Panc1 (cell line): ENCODE data around the gene MAP2K1. TPM values are rescaled to one million over a fixed set of nuclear protein-coding genes. Genes with fewer than 3 reads are reported as not detected.

Experiments used
- ATAC-seq: fragments of 200-7000 bp; cut with Tn5 transposase; 2 replicates; pipeline ENCODE4 v1.9.1; 2020; ENCODE audit warnings: mild to moderate bottlenecking, moderate library complexity
- BruUV-seq: library from RNA; stranded (reverse); fragments of 400-500 nt; replicated peaks from 2 replicates; lab custom pipeline; 2021; lab: Mats Ljungman, UMichigan
- CTCF ChIA-PET: fragments of 300-600 bp; sonication (Branson Sonifier 250); formaldehyde crosslinking; loops from one replicate; lab custom pipeline; 2022; ENCODE audit warnings: antibody characterized with exemption; lab: Charles Lee
- POLR2A ChIA-PET: fragments of 300-600 bp; sonication (Branson Sonifier 250); formaldehyde crosslinking; loops from one replicate; lab custom pipeline; 2022; ENCODE audit warnings: antibody characterized with exemption; lab: Charles Lee
- DNase-seq: peaks from one replicate; pipeline ENCODE4 v3.0.0-alpha.2; 2010; ENCODE audit warnings: low read depth, low spot score
- H3K27ac ChIP-seq: 2 replicates; pipeline ENCODE4 v1.5.1; 2011; ENCODE audit warnings: mild to moderate bottlenecking, low read length, inconsistent platforms
- H3K27me3 ChIP-seq: fragments of 200-500 bp; sonication (Bioruptor generic); 2 replicates; pipeline ENCODE4 v1.6.0; 2014; ENCODE audit warnings: low read length, inconsistent platforms; ENCODE audit not compliant: control insufficient read depth, insufficient read depth
- H3K36me3 ChIP-seq: fragments of 200-500 bp; sonication (Bioruptor generic); 2 replicates; pipeline ENCODE4 v1.5.1; 2014; ENCODE audit warnings: inconsistent platforms, mild to moderate bottlenecking, low read length, moderate library complexity; ENCODE audit not compliant: control insufficient read depth, insufficient read depth
- H3K4me1 ChIP-seq: 2 replicates; pipeline ENCODE4 v1.5.1; 2011; ENCODE audit warnings: inconsistent platforms, mild to moderate bottlenecking, low read length, moderate library complexity; ENCODE audit not compliant: control insufficient read depth, insufficient read depth
- H3K4me3 ChIP-seq, 2 experiments: 2 replicates each; pipeline ENCODE4 v1.5.1; 2011 to 2012; ENCODE audit warnings: low read depth in 2 of 2, low read length in 2 of 2, mild to moderate bottlenecking in 2 of 2, inconsistent platforms in 1 of 2, moderate library complexity in 1 of 2
- H3K9me3 ChIP-seq: fragments of 200-500 bp; sonication (Bioruptor generic); 2 replicates; pipeline ENCODE4 v1.5.1; 2014; ENCODE audit warnings: low read depth, mild to moderate bottlenecking, inconsistent platforms, low read length, moderate library complexity; ENCODE audit not compliant: control insufficient read depth, insufficient read depth
- POLR2AphosphoS5 ChIP-seq: IDR thresholded peaks from 2 replicates; pipeline ENCODE4 v1.6.1; 2012; ENCODE audit warnings: mild to moderate bottlenecking, low read depth, low read length, moderate library complexity
- SIN3A ChIP-seq: IDR thresholded peaks from 2 replicates; pipeline ENCODE4 v1.6.1; 2012; ENCODE audit warnings: low read depth, mild to moderate bottlenecking, low read length, moderate library complexity, borderline replicate concordance; ENCODE audit not compliant: insufficient read depth
- TCF7L2 ChIP-seq: IDR thresholded peaks from 2 replicates; pipeline ENCODE4 v1.6.1; 2011; ENCODE audit warnings: mild to moderate bottlenecking, low read depth, low read length, inconsistent platforms
- in situ Hi-C: cut with HindIII; loops from 2 replicates; pipeline ENCODE4 v1.10.0; 2016; ENCODE audit warnings: low sequenced_read_pairs, low pct_unique_long_range_greater_than_20kb
- intact Hi-C: fragments of 100-400 bp; cut with micrococcal nuclease; formaldehyde crosslinking; loops from one replicate; pipeline ENCODE4 v1.10.0; 2022; ENCODE audit not compliant: unreplicated experiment
- total RNA-seq: library from RNA; stranded (reverse); gene quantifications from one replicate; pipeline ENCODE4 v1.2.1, GENCODE V29; 2021; ENCODE audit not compliant: unreplicated experiment
- TF ChIP-seq, protein P1 (sequence below), 2 experiments: IDR thresholded peaks; 2 replicates each; pipeline ENCODE4 v1.6.1; 2011 to 2012; ENCODE audit warnings: low read depth in 2 of 2, control low read depth in 1 of 2, low read length in 1 of 2, mild to moderate bottlenecking in 1 of 2, moderate library complexity in 1 of 2; ENCODE audit not compliant: insufficient read depth in 1 of 2
- TF ChIP-seq, protein P2 (sequence below): fragments of 450-650 bp; IDR thresholded peaks from 2 replicates; pipeline ENCODE4 v1.5.1; 2017; ENCODE audit warnings: mild to moderate bottlenecking

The MAP2K1 gene
- total RNA-seq, 1 experiment from 2014 or later: 67.9 TPM

DNA sequence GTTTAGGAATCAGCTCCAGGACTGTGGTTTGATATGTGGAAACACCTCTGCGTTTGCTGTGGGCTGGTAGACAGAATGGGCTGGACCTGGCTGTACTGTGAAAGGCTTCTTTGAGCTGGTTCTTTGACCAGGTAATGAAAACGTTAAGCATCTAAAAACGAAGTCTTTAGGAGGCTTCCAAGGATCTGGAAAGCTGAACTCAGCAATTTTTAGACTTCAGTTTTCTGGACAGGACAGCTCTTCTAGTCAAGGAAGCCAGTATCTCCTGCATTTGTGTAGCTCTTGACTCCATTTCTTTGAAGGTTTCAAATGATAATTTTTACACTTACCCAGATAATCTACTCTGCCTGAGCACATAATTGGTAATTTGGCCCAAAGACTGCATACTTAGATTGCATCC, 25.5 kb downstream of the MAP2K1 start:
- no TSS peak for BruUV-seq
- ATAC-seq: no peak
- in situ Hi-C loops (no loop called here), intact Hi-C loops (no loop called here)
- Histone ChIP-seq H3K27me3 (no peaks in the 10 kb centered on the region), H3K27ac (no peak overlapping the region), H3K36me3 (no peaks in the 10 kb centered on the region), H3K4me3 (no peak overlapping the region), H3K4me1 (no peaks in the 10 kb centered on the region), H3K9me3 (peaks cover 6% of the 10 kb centered on the region; the same call in 1 of the 2 replicates)
- CTCF ChIA-PET: no interaction called here
- DNase-seq: no peak
- POLR2A ChIA-PET: no interaction called here
- no peak for TF ChIP-seq SIN3A
- TF ChIP-seq, protein P1, sequence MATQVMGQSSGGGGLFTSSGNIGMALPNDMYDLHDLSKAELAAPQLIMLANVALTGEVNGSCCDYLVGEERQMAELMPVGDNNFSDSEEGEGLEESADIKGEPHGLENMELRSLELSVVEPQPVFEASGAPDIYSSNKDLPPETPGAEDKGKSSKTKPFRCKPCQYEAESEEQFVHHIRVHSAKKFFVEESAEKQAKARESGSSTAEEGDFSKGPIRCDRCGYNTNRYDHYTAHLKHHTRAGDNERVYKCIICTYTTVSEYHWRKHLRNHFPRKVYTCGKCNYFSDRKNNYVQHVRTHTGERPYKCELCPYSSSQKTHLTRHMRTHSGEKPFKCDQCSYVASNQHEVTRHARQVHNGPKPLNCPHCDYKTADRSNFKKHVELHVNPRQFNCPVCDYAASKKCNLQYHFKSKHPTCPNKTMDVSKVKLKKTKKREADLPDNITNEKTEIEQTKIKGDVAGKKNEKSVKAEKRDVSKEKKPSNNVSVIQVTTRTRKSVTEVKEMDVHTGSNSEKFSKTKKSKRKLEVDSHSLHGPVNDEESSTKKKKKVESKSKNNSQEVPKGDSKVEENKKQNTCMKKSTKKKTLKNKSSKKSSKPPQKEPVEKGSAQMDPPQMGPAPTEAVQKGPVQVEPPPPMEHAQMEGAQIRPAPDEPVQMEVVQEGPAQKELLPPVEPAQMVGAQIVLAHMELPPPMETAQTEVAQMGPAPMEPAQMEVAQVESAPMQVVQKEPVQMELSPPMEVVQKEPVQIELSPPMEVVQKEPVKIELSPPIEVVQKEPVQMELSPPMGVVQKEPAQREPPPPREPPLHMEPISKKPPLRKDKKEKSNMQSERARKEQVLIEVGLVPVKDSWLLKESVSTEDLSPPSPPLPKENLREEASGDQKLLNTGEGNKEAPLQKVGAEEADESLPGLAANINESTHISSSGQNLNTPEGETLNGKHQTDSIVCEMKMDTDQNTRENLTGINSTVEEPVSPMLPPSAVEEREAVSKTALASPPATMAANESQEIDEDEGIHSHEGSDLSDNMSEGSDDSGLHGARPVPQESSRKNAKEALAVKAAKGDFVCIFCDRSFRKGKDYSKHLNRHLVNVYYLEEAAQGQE (IDR thresholded peaks at IDR 0.05; ENCODE audit: insufficient read depth in 1 of 2, low read depth in 2 of 2, low read length in 1 of 2): no peak
- TF ChIP-seq TCF7L2: no peak
- no peak for TF ChIP-seq POLR2AphosphoS5
- TF ChIP-seq, protein P2, sequence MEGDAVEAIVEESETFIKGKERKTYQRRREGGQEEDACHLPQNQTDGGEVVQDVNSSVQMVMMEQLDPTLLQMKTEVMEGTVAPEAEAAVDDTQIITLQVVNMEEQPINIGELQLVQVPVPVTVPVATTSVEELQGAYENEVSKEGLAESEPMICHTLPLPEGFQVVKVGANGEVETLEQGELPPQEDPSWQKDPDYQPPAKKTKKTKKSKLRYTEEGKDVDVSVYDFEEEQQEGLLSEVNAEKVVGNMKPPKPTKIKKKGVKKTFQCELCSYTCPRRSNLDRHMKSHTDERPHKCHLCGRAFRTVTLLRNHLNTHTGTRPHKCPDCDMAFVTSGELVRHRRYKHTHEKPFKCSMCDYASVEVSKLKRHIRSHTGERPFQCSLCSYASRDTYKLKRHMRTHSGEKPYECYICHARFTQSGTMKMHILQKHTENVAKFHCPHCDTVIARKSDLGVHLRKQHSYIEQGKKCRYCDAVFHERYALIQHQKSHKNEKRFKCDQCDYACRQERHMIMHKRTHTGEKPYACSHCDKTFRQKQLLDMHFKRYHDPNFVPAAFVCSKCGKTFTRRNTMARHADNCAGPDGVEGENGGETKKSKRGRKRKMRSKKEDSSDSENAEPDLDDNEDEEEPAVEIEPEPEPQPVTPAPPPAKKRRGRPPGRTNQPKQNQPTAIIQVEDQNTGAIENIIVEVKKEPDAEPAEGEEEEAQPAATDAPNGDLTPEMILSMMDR: no peak

DNA sequence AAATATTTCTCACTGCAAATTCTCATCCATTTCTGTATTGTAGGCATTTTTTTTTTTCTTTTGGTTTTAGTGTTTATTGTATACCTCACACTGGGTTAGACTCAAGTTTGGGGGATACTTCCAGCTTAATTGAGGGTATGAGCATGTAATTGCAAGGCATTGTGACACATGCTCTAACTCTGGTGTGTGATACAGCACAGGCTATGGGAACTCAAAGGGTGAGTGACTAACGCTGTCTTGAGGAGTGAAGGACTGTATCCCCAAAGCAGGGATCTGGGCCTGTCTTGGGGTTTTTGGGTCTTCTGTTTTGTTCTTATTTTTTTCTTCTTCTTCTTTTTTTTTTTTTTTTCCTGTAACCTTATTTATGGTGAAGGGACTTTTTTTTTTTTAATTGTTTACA, 26.9 kb downstream of the MAP2K1 start:
- Histone ChIP-seq H3K9me3 (peaks cover 6% of the 10 kb centered on the region; the same call in 1 of the 2 replicates), H3K4me3 (no peak overlapping the region), H3K4me1 (no peaks in the 10 kb centered on the region), H3K27ac (no peak overlapping the region), H3K27me3 (no peaks in the 10 kb centered on the region), H3K36me3 (no peaks in the 10 kb centered on the region)
- BruUV-seq: no TSS peak
- intact Hi-C loops (no loop called here), in situ Hi-C loops (no loop called here)
- TF ChIP-seq, protein P2: no peak
- TF ChIP-seq SIN3A: no peak
- TF ChIP-seq TCF7L2: no peak
- TF ChIP-seq POLR2AphosphoS5: no peak
- TF ChIP-seq, protein P1 (IDR thresholded peaks at IDR 0.05; ENCODE audit: insufficient read depth in 1 of 2, low read depth in 2 of 2, low read length in 1 of 2): no peak
- ATAC-seq: no peak
- ChIA-PET CTCF (interaction anchor here (0.5 kb wide), 1 partner anchor 35 kb away, joined by 5 read pairs; no protein-coding TSS in a partner anchor), POLR2A (no interaction called here)
- no peak for DNase-seq
